ENCODE measurements around the gene APOL2.
A peak's percentile ranks its signal among the peaks of the same experiment; 100 is the strongest.
"Not testable (repeated sequence)": the region's sequence is repeated elsewhere in the genome, so short reads cannot be mapped to it uniquely, and the experiment has no call there.

Gene APOL2

GRCh38 chr22:36238373-36239149, 766 bp downstream of the APOL2 start:
- peak; percentile 37 for DNase-seq

GRCh38 chr22:36237462-36238372, 1.6 kb downstream of the APOL2 start:
- DNase-seq, result no peak

- DNase-seq, result peak; percentile 74
Measured at GRCh38 chr22:36236388-36237319, 2.7 kb downstream of the APOL2 start.

- no peak for DNase-seq
Measured at GRCh38 chr22:36235585-36235984, 3.7 kb downstream of the APOL2 start.

GRCh38 chr22:36234919-36235318, 4.4 kb downstream of the APOL2 start:
- no peak for DNase-seq

- no peak for DNase-seq
Measured at GRCh38 chr22:36234213-36234612, 5.1 kb downstream of the APOL2 start.

GRCh38 chr22:36233796-36234195, 5.5 kb downstream of the APOL2 start:
- DNase-seq, result no peak

GRCh38 chr22:36232715-36233401, 6.5 kb downstream of the APOL2 start:
- no peak for DNase-seq

GRCh38 chr22:36231051-36231450, 8.3 kb downstream of the APOL2 start:
- not testable (repeated sequence) for DNase-seq

GRCh38 chr22:36229649-36230048, 9.7 kb downstream of the APOL2 start:
- not testable (repeated sequence) for DNase-seq

- no peak for DNase-seq
Measured at GRCh38 chr22:36228944-36229343, 10.4 kb downstream of the APOL2 start.

GRCh38 chr22:36228369-36228768, 11.0 kb downstream of the APOL2 start:
- DNase-seq, result not testable (repeated sequence)

GRCh38 chr22:36227806-36228205, 11.5 kb downstream of the APOL2 start:
- DNase-seq, result no peak

GRCh38 chr22:36227396-36227795, 11.9 kb downstream of the APOL2 start:
- DNase-seq, result no peak

GRCh38 chr22:36226189-36226588, 13.1 kb downstream of the APOL2 start:
- no peak for DNase-seq

GRCh38 chr22:36225333-36225922, 13.9 kb downstream of the APOL2 start:
- DNase-seq, result no peak

- no peak for DNase-seq
Measured at GRCh38 chr22:36224245-36224644, 15.1 kb downstream of the APOL2 start.

GRCh38 chr22:36223504-36223903, 15.8 kb downstream of the APOL2 start:
- no peak for DNase-seq

GRCh38 chr22:36222887-36223450, 16.4 kb downstream of the APOL2 start:
- DNase-seq, result no peak

GRCh38 chr22:36221799-36222751, 17.3 kb downstream of the APOL2 start:
- peak; percentile 59 for DNase-seq

Data from COR-L47 (cell line).